Vagina (tissue), 2 donors: Measurements from ENCODE around the gene ANO6.

Experiments
- CTCF ChIP-seq, 3 experiments: fragments of 450-650 bp in 2 of 3; fragments of 200-600 bp in 1 of 3; sonication (generic) in 1 of 3; IDR thresholded peaks; one replicate each; pipeline ENCODE4 v1.5.1; 2017 to 2019; ENCODE audit warnings: antibody characterized with exemption in 3 of 3, mild to moderate bottlenecking in 2 of 3, moderate library complexity in 2 of 3
- POLR2A ChIP-seq, 2 donors: fragments of 450-650 bp; IDR thresholded peaks; one replicate each; pipeline ENCODE4 v1.6.1; 2017; ENCODE audit warnings: antibody characterized with exemption in 2 of 2, mild to moderate bottlenecking in 2 of 2, moderate library complexity in 2 of 2

DNA sequence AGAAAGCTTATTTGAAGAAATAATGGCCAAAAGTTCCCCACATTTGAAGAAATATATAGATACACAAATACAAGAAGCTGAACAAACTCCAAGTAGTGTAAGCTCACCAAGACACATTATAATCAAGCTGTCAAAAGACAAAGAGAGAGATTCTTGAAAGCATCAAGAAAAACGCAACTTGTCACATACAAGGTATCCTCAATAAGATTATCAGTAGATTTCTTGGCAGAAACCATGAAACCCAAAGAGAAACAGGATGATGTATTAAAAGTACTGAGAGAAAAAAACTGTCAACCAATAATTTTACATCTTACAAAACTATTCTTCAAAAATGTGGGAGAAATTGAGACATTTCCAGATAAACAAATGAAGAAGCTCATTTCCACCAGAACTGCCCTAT, 263.0 kb downstream of the ANO6 start:
- TF ChIP-seq CTCF (IDR thresholded peaks at IDR 0.05) (no peak), POLR2A (IDR thresholded peaks at IDR 0.05) (no peak)
